RPMI7951 (cell line): ENCODE data around the gene VPS72. TPM values are rescaled to one million over a fixed set of nuclear protein-coding genes. Genes with fewer than 3 reads are reported as not detected.

Experiments
- DNase-seq: peaks from one replicate; pipeline ENCODE4 v3.0.0-alpha.2; 2012; ENCODE audit warnings: low read depth
- total RNA-seq: library from RNA; depleted of rRNA; stranded (reverse); fragments of >200 nt; shearing (Covaris generic); gene quantifications from 2 replicates; pipeline ENCODE4 v1.2.3, GENCODE V29; 2014; rRNA removed

VPS72 gene
- total RNA-seq, 1 experiment from 2014 or later: 63.8 TPM

DNA sequence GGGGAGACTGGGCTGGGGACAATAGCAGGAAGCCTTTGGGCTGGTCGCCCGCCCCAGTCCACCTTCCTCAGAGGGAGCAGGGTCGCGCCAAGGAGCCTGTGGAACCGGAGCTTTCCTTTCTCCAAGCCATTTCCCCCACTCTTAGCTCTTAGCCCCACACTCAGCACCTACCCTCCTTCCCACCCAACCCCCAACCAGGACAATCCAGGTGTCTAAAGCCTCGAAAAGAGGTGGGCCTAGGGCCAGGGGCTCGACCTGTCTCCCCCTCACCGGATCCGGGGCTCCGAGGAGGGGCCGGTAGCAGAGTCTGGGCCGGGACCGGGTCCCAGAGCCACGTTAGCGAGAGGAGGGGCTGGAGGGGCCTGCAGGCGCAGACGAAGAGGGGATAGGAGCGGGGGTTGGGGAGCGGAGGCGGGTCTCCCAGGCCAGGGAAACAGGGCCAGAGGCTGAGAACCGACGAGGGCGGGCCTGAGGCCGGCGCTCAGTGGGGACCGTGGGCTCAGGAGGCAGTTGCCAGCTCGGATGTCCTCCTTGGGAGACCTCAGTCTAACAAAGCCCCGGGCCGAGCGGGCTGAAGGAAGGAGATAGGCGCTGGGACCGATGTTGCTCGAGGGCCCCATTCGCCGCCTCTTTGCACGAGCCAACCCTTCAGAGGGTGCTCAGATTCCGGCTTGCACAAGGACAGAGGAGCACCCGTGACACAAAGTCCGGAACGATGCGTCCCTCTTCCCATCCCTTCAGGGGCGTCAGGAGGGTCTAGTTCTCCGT lies 44.5 kb downstream of the VPS72 start:
- no peak for DNase-seq

- DNase-seq: no peak
Observed at GRCh38 chr1:151144474-151145303, 45.3 kb downstream of the VPS72 start.

DNA sequence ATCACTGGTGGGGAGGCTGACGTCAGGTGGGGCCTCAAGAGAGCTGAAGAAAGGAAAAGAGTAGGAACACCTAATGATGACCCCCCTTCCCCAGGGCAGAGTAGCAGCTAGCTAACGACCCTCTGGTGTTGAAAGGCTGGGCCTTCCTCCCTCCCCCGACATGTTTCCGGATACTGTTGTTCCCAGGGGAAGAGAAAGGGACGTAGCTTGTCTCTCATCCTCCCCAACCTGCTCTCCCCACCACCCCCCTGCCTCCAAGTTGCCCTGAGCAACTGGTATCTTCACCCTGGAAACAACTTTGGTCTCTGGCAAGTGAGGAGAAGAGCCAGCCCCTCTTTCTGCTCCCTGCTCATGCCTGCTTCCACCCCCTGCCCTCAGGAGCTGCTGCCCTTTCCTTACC lies 46.0 kb downstream of the VPS72 start:
- no peak for DNase-seq

GRCh38 chr1:151143057-151143435 lies 47.0 kb downstream of the VPS72 start:
- DNase-seq: no peak

DNA sequence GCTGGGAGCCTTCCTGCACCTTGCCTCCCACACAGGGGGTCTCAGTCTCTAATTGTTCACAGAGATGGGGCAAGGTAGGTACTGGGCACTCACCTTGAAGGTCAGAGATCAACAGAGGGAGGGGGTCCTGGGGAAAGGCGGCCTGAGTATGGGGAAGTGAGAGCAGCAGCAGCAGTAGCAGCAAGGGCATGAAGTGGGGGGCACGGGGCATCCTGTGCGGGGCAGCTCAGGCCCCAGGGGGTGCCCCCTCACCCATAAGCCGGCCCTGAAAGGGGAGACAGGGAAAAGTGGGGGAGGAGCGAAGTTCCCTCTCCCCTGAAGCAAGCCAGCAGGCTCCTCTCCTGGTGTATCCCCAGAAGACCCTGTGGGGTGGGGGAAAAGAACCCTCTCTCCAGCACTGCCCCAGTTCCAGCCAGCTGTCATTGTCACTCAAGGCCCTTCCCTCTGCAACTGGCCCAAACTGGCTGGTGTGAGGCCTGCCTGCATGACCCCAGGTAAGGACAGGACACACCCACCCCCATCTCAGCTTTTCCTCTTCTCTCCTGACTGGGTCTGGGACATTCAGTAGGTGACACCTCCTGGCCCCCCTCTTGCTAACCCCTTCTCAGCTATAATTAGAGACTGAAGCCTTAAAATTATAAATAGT lies 47.5 kb downstream of the VPS72 start:
- DNase-seq: no peak

- no peak for DNase-seq
Observed at GRCh38 chr1:151137789-151138188, 52.2 kb downstream of the VPS72 start.

DNA sequence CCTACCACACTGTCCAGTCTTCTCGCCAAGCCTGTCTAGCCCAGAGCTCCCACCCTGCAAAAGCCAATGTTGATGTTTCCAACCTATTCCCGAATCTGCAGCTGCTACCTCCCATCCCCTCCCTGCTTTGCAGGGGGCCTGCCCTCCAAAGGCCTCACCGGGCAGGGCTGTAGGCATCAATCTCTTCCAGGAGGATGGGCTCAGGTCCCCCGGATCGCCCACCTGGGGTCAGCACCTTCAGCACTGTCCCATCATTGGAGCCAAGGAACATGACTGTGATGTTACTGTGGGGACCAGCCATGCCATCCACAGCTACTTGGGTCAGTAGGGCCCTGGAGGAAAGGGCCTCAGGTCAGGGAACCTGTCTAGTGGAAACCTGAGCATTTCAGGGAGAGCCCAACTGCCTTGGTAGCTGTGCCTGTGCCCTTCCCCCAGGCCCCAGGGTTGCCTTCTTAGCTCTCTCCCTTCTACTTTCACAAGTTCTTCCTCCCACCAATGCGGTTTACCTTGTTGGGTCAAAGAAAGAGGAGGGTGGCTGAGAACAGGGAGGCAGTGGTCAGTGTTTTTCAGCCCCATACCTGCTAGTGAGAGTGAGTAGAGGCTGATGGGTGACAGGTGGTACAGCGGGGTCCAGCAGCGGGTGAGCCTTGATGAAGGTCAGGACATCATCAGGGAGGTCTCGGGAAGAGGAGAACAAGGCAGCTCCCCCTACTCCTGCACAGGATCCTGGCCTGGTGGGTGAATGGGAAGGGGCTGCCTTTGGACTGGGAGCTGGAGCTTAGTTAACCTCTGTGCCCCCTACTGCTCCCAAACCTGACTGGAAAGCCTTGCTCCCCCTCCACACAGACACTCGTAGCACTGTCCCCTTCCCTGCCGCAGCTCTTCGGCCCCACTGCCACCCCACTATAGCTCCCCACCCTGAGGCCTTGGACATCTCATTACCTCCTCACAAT lies 54.3 kb downstream of the VPS72 start:
- no peak for DNase-seq

GRCh38 chr1:151134991-151135390 lies 55.0 kb downstream of the VPS72 start:
- DNase-seq: no peak

DNA sequence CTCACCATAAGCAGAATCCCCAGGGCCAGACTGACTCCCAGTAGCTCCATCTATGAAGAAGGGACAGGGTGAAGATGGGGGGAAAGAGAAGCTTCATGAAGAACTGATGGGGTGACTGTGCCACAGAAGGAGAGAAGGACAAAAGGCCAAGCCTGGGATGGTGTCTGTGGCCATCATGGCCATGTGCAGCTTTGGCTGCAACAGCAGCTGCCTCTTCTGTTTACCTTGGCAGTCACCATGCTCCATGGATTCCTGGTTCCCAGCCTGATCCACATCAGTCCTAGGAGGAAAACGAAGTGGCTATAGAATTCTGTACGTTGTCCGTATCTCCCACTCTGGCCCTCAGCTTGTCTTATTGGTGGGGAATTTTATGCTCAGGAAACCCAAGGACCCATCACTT lies 55.6 kb downstream of the VPS72 start:
- DNase-seq: no peak

- DNase-seq: no peak
Observed at GRCh38 chr1:151133018-151133806, 56.8 kb downstream of the VPS72 start.

- DNase-seq: no peak
Observed at GRCh38 chr1:151132335-151133017, 57.5 kb downstream of the VPS72 start.

DNA sequence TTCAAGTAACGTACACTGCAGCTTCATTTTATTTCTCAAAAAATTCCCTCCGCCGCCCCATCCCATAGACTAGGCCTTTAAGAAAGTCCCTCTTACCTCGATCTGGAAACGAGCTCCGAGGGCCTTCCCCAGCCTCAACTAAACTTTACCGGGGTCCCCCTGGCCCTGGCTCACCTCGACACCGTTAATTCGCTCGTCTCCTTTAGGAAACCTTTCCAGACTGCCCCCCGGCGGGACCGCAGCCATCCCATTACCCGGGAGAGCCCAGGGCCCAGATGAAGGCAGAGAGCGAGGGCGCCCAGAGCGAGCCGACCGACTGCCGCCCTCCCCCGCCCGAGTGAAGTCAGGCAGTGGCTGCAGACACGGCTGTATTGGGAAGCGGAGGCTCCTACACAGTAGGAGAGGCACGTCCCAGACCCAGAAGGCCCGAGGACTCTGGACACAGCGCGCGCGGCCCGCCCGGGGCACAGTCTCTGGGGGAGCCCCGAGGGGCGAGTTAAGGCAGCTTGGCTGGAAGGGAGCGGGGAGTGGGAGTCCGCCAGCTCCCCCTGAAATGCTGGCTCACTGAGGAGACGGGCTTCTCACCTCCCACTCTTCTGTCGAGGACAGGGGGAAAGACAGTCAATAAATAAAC lies 58.2 kb downstream of the VPS72 start:
- no peak for DNase-seq

DNA sequence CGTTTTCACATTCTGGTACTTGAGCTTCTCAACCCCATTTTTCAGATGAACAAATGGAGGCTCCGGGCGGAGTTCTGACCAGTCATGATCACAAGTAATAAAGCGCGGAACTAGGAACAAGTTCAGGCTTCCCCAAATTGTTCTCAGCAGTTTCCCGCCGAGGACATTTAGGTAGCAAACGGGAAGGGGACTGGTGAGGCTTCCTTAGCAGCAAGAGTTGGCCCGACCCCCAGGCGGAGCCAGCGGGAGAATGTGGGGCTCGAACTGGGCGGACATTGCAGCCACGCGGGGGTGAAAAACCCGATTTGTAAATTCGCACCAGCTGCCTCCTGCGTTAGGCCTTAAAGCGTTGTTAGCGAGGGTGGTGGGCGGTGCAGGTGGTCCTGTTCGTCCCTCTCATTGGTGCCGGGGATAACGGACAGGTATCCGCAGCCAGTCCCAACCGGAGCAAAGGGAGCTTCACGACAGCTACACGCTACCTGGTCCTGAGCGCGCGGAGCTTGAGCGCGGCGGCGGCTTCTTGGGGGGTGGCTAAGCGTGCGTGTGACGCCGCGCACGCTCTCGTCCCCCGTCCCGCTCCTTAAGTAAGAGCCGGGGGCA lies 58.9 kb downstream of the VPS72 start:
- no peak for DNase-seq

DNA sequence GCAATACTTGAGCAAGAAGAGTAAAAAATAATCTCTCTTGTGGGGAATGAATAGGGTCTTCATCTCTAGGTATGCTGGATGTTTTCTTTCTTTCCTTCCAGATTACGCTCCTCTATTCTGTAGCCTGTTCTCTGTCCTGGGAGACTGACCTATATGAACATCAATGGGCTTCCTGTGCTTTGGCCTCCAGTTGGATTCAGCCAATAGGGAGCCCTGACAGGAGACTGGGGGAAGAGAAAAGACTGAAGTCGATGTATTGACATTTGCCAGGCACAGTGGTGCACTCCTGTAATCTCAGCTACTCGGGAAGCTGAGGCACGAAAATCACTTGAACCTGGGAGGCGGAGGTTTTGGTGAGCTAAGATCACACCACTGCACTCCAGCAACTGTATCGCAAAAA lies 61.2 kb downstream of the VPS72 start:
- no peak for DNase-seq

Other genes starting within 250 kb of the VPS72 start
- gene CERS2, start 215.4 kb downstream of the VPS72 start, total RNA-seq: 91.0 and 122 TPM in 2 replicates
- 0.20 TPM in 1 of 2 replicates, not detected in the other for gene ANXA9, start 207.9 kb downstream of the VPS72 start, total RNA-seq
- 7.7 and 10.3 TPM in 2 replicates for gene MINDY1, start 183.3 kb downstream of the VPS72 start, total RNA-seq
- 10.5 and 10.8 TPM in 2 replicates for gene PRUNE1, start 181.7 kb downstream of the VPS72 start, total RNA-seq
- 0.48 TPM in 1 of 2 replicates, not detected in the other for gene BNIPL, start 153.6 kb downstream of the VPS72 start, total RNA-seq
- 3.0 and 3.2 TPM in 2 replicates for gene C1orf56, start 142.4 kb downstream of the VPS72 start, total RNA-seq
- 54.9 and 60.2 TPM in 2 replicates for gene CDC42SE1, start 130.6 kb downstream of the VPS72 start, total RNA-seq
- 16.8 and 20.5 TPM in 2 replicates for gene MLLT11, start 129.8 kb downstream of the VPS72 start, total RNA-seq
- 6.3 and 6.7 TPM in 2 replicates for gene GABPB2, start 119.4 kb downstream of the VPS72 start, total RNA-seq
- gene SEMA6C, start 43.6 kb downstream of the VPS72 start, total RNA-seq: 0.48 and 0.78 TPM in 2 replicates
- not detected in 2 replicates for gene TNFAIP8L2, start 33.5 kb downstream of the VPS72 start, total RNA-seq
- gene LYSMD1, start 24.3 kb downstream of the VPS72 start, total RNA-seq: 7.4 and 8.2 TPM in 2 replicates
- gene SCNM1, start 24.1 kb downstream of the VPS72 start, total RNA-seq: 47.4 and 58.5 TPM in 2 replicates
- 0.36 TPM in 1 of 2 replicates, not detected in the other for gene TMOD4, start 14.2 kb downstream of the VPS72 start, total RNA-seq
- 27.4 and 39.5 TPM in 2 replicates for gene PIP5K1A, start 8.4 kb upstream of the VPS72 start, total RNA-seq
- 186 and 201 TPM in 2 replicates for gene PSMD4, start 64.5 kb upstream of the VPS72 start, total RNA-seq
- 6.7 and 10.9 TPM in 2 replicates for gene ZNF687, start 92.1 kb upstream of the VPS72 start, total RNA-seq
- 26.4 and 28.4 TPM in 2 replicates for gene PI4KB, start 137.2 kb upstream of the VPS72 start, total RNA-seq
- 43.6 and 52.0 TPM in 2 replicates for gene RFX5, start 157.1 kb upstream of the VPS72 start, total RNA-seq
- 5.1 and 5.2 TPM in 2 replicates for gene SELENBP1, start 182.5 kb upstream of the VPS72 start, total RNA-seq
- 469 and 498 TPM in 2 replicates for gene PSMB4, start 209.4 kb upstream of the VPS72 start, total RNA-seq